ENCODE data around the gene LRRC18. TPM values are rescaled to one million over a fixed set of nuclear protein-coding genes. Genes with fewer than 3 reads are reported as not detected.

Gene LRRC18
- polyA plus RNA-seq, 1 experiment = not detected

- Histone ChIP-seq H3K36me3 (ENCODE audit: control insufficient read depth, insufficient read depth, low read length) (no peaks in the 10 kb centered on the region), H3K4me3 (ENCODE audit: low read depth, low read length) (no peak overlapping the region), H3K27me3 (ENCODE audit: control insufficient read depth, insufficient read depth, low read length) (peaks cover 2% of the 10 kb centered on the region; the same call in 1 of the 2 replicates)
- no peak for TF ChIP-seq CTCF (IDR thresholded peaks at IDR 0.05; ENCODE audit: insufficient read depth, low read depth, low read length)
- no peak for DNase-seq (ENCODE audit: low read depth)
- ChIA-PET CTCF (no interaction called here), POLR2A (no interaction called here)
These were observed 48.5 kb downstream of the LRRC18 start for GRCh38 chr10:48890888-48891850.

- DNase-seq (ENCODE audit: low read depth) = no peak
- TF ChIP-seq CTCF (IDR thresholded peaks at IDR 0.05; ENCODE audit: insufficient read depth, low read depth, low read length) = no peak
- ChIA-PET CTCF (no interaction called here), POLR2A (interaction anchor here (0.6 kb wide), 1 partner anchor 23 kb away, joined by 8 read pairs; no protein-coding TSS in a partner anchor)
- H3K4me3 ChIP-seq (ENCODE audit: low read depth, low read length) = no peak overlapping the region
- H3K36me3 ChIP-seq (ENCODE audit: control insufficient read depth, insufficient read depth, low read length) = no peaks in the 10 kb centered on the region
- 0 out of 2 replicates have a peak, but pooled peaks cover 2% of the 10 kb centered on the region for H3K27me3 ChIP-seq (ENCODE audit: control insufficient read depth, insufficient read depth, low read length)
These were observed 51.7 kb downstream of the LRRC18 start for GRCh38 chr10:48887982-48888381.

GRCh38 chr10:48885376-48885775 is 54.3 kb downstream of the LRRC18 start:
- TF ChIP-seq CTCF (IDR thresholded peaks at IDR 0.05; ENCODE audit: insufficient read depth, low read depth, low read length) = no peak
- POLR2A ChIA-PET = no interaction called here
- no peak for DNase-seq (ENCODE audit: low read depth)
- Histone ChIP-seq H3K27me3 (ENCODE audit: control insufficient read depth, insufficient read depth, low read length) (peaks cover 2% of the 10 kb centered on the region; the same call in 1 of the 2 replicates), H3K36me3 (ENCODE audit: control insufficient read depth, insufficient read depth, low read length) (no peaks in the 10 kb centered on the region), H3K4me3 (ENCODE audit: low read depth, low read length) (no peak overlapping the region)
- CTCF ChIA-PET = no interaction called here

GRCh38 chr10:48884179-48885045 is 55.2 kb downstream of the LRRC18 start:
- H3K27me3 ChIP-seq (ENCODE audit: control insufficient read depth, insufficient read depth, low read length) = peaks cover 2% of the 10 kb centered on the region; the same call in 1 of the 2 replicates
- no peak for DNase-seq (ENCODE audit: low read depth)
- TF ChIP-seq CTCF (IDR thresholded peaks at IDR 0.05; ENCODE audit: insufficient read depth, low read depth, low read length) = no peak
- no peaks in the 10 kb centered on the region for H3K36me3 ChIP-seq (ENCODE audit: control insufficient read depth, insufficient read depth, low read length)
- CTCF ChIA-PET = no interaction called here
- no peak overlapping the region for H3K4me3 ChIP-seq (ENCODE audit: low read depth, low read length)
- POLR2A ChIA-PET = no interaction called here

GRCh38 chr10:48883701-48884100 is 55.9 kb downstream of the LRRC18 start:
- DNase-seq (ENCODE audit: low read depth) = no peak
- ChIA-PET POLR2A (no interaction called here), CTCF (no interaction called here)
- no peak for TF ChIP-seq CTCF (IDR thresholded peaks at IDR 0.05; ENCODE audit: insufficient read depth, low read depth, low read length)
- H3K27me3 ChIP-seq (ENCODE audit: control insufficient read depth, insufficient read depth, low read length) = no peaks in the 10 kb centered on the region; the same call in 1 of the 2 replicates
- no peak overlapping the region for H3K4me3 ChIP-seq (ENCODE audit: low read depth, low read length)
- no peaks in the 10 kb centered on the region for H3K36me3 ChIP-seq (ENCODE audit: control insufficient read depth, insufficient read depth, low read length)

Measured in BJ (cell line).